Panc1 (cell line): ENCODE measurements around the gene RBFOX1.

Experiments
- POLR2AphosphoS5 ChIP-seq: IDR thresholded peaks from 2 replicates; pipeline ENCODE4 v1.6.1; 2012; ENCODE audit warnings: mild to moderate bottlenecking, low read depth, low read length, moderate library complexity
- TF ChIP-seq, protein P1 (sequence below): fragments of 450-650 bp; IDR thresholded peaks from 2 replicates; pipeline ENCODE4 v1.5.1; 2017; ENCODE audit warnings: mild to moderate bottlenecking

DNA sequence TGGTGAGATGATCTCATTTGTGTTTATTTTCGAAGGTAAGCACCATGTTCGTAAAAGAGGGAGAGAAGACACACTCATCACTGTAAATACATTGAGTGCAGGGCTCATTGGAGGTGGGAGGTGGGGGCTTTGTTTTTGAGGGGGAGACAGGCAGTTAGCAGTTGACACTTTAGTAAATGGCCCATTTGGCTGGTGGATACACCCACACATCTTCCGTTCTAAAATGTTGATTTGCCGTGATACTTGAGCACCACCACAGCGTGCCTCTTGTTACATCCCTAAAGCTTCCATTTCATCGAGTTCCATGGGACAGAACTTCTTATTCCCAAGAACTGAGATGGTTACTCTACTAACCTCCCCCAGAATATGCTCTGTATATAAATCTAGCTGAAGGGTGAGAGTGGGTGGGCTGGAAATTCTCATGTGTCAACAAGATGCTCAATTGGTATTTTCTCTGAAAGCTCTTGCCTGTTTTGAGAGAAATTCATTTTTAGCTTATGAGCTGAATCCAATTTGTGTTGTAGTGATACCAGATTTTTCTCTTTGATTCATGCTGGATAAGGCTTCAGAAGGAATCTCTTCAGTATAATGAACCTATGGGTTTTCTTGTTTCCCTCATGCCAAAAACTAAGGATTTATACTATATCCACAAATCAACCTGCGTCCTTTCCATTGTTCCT is 314.3 kb downstream of the RBFOX1 start:
- no peak for TF ChIP-seq POLR2AphosphoS5
- TF ChIP-seq, protein P1, sequence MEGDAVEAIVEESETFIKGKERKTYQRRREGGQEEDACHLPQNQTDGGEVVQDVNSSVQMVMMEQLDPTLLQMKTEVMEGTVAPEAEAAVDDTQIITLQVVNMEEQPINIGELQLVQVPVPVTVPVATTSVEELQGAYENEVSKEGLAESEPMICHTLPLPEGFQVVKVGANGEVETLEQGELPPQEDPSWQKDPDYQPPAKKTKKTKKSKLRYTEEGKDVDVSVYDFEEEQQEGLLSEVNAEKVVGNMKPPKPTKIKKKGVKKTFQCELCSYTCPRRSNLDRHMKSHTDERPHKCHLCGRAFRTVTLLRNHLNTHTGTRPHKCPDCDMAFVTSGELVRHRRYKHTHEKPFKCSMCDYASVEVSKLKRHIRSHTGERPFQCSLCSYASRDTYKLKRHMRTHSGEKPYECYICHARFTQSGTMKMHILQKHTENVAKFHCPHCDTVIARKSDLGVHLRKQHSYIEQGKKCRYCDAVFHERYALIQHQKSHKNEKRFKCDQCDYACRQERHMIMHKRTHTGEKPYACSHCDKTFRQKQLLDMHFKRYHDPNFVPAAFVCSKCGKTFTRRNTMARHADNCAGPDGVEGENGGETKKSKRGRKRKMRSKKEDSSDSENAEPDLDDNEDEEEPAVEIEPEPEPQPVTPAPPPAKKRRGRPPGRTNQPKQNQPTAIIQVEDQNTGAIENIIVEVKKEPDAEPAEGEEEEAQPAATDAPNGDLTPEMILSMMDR, result no peak
